Breast epithelium (tissue), 4 donors: ENCODE data around the gene PRDM16. TPM values are rescaled to one million over a fixed set of nuclear protein-coding genes. Genes with fewer than 3 reads are reported as not detected.
A peak's percentile ranks its signal among the peaks of the same experiment; 100 is the strongest.

Experiments
- DNase-seq, 2 donors: peaks; one replicate each; pipeline ENCODE4 v3.0.0-alpha.2; 2019; ENCODE audit warnings: low spot score in 2 of 2
- H3K27ac ChIP-seq, 2 donors: fragments of 200-600 bp; sonication (generic) in 1 of 2; one replicate each; pipeline ENCODE4 v1.5.1; 2016 to 2019; ENCODE audit warnings: mild to moderate bottlenecking in 1 of 2
- H3K27me3 ChIP-seq, 2 donors: fragments of 200-600 bp; sonication (generic) in 1 of 2; one replicate each; pipeline versions ENCODE4 v1.5.1 to v1.6.0; 2017 to 2019; ENCODE audit warnings: control low read depth in 1 of 2, mild to moderate bottlenecking in 1 of 2
- H3K36me3 ChIP-seq: fragments of 200-600 bp; one replicate; pipeline ENCODE4 v1.5.1; 2019
- H3K4me1 ChIP-seq, 2 donors: fragments of 200-600 bp; sonication (generic); one replicate each; pipeline ENCODE4 v1.5.1; 2016 to 2019; ENCODE audit warnings: control low read depth in 1 of 2
- H3K4me3 ChIP-seq, 3 donors: fragments of 200-600 bp; sonication (generic); 1 replicate in 2 of 3; 2 replicates in 1 of 3; pipeline ENCODE4 v1.5.1; 2016 to 2019; ENCODE audit warnings: mild to moderate bottlenecking in 3 of 3, moderate library complexity in 2 of 3
- H3K9me3 ChIP-seq, 2 donors: fragments of 200-600 bp; sonication (generic) in 1 of 2; one replicate each; pipeline ENCODE4 v1.5.1; 2016 to 2019; ENCODE audit warnings: control low read depth in 1 of 2
- POLR2A ChIP-seq: fragments of 450-650 bp; IDR thresholded peaks from one replicate; pipeline ENCODE4 v1.6.1; 2016; ENCODE audit warnings: antibody characterized with exemption, mild to moderate bottlenecking, moderate library complexity
- POLR2AphosphoS5 ChIP-seq, 3 donors: sonication (generic); formaldehyde crosslinking; IDR thresholded peaks; one replicate each; pipeline ENCODE4 v1.6.1; 2017; ENCODE audit warnings: antibody characterized with exemption in 3 of 3
- intact Hi-C: fragments of 100-400 bp; cut with DNase I; formaldehyde crosslinking; loops from one replicate; pipeline ENCODE4 v1.15.1; 2023; ENCODE audit warnings: low total_unique reads
- total RNA-seq, 3 donors: library from RNA; depleted of rRNA; stranded (reverse); fragments of >200 nt; gene quantifications; one replicate each; pipeline ENCODE4 v1.1.0, GENCODE V29; 2016
- TF ChIP-seq, protein P1 (sequence below), 3 donors: fragments of 450-650 bp; IDR thresholded peaks; one replicate each; pipeline ENCODE4 v1.5.1; 2016 to 2017; ENCODE audit warnings: antibody characterized with exemption in 3 of 3, mild to moderate bottlenecking in 3 of 3, moderate library complexity in 3 of 3

PRDM16 gene
- total RNA-seq, 3 donors from 2014 or later, result 0.48 to 3.8 (median 3.6) TPM

DNA sequence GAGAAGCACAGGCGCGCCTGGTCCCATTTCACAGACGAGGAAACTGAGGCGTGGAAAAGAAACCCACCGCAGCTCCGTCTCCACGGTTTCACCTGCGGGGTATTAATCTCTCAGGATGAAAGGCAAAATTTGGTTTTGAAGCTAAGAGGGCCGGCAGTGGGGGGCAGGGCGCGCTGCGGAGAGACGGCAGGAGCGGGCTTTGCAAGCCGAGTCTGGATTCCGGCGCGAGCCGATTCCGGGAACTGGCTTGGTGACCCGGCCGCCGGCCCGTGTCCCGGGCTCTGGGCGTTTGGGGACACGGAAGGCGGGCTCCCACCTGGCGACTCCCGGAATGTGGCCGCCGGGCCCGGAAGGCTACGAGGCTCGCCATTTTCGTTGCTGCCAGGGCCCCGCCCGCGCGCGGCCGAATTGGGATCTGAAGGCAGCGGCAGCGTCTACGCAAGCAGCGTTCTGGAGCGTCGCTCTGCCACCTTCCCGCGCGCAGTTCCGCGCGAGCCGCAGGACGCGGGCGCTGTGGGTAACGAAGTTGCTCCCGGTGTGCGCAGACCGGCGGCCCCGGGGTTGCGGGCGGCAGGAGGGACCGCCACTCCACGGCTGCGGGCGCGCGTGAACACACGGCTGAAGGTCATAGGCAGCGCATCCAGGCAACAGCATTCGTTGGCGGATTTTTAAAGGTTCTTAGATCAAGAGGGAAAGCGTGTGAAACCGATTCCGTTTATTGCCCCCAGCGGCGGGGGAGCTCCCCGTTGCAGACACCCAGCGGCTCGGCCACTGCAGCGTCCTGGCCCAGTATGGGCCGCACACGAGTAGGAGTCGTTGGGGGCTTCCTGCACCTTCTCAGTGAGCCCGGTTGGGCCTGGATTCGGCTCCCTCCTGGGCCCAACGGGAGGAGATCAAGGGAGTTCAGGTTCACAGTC lies 5.4 kb upstream of the PRDM16 start:
- peaks cover 6 to 88% of the 10 kb centered on the region in 2 donors for H3K27me3 ChIP-seq
- no peak overlapping the region for H3K27ac ChIP-seq
- H3K4me1 ChIP-seq, result peaks cover 5 to 13% of the 10 kb centered on the region in 2 donors
- H3K36me3 ChIP-seq, result no peaks in the 10 kb centered on the region
- H3K9me3 ChIP-seq, result no peaks in the 10 kb centered on the region
- intact Hi-C loops, result no loop called here
- H3K4me3 ChIP-seq, result peak overlapping the region in 2 of 3 donors; percentile 42 to 58
- TF ChIP-seq, protein P1, sequence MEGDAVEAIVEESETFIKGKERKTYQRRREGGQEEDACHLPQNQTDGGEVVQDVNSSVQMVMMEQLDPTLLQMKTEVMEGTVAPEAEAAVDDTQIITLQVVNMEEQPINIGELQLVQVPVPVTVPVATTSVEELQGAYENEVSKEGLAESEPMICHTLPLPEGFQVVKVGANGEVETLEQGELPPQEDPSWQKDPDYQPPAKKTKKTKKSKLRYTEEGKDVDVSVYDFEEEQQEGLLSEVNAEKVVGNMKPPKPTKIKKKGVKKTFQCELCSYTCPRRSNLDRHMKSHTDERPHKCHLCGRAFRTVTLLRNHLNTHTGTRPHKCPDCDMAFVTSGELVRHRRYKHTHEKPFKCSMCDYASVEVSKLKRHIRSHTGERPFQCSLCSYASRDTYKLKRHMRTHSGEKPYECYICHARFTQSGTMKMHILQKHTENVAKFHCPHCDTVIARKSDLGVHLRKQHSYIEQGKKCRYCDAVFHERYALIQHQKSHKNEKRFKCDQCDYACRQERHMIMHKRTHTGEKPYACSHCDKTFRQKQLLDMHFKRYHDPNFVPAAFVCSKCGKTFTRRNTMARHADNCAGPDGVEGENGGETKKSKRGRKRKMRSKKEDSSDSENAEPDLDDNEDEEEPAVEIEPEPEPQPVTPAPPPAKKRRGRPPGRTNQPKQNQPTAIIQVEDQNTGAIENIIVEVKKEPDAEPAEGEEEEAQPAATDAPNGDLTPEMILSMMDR (IDR thresholded peaks at IDR 0.05), result no peak
- TF ChIP-seq POLR2A (no peak), POLR2AphosphoS5 (IDR thresholded peaks at IDR 0.05) (no peak)
- peak in 1 of 2 donors; percentile 51 for DNase-seq

DNA sequence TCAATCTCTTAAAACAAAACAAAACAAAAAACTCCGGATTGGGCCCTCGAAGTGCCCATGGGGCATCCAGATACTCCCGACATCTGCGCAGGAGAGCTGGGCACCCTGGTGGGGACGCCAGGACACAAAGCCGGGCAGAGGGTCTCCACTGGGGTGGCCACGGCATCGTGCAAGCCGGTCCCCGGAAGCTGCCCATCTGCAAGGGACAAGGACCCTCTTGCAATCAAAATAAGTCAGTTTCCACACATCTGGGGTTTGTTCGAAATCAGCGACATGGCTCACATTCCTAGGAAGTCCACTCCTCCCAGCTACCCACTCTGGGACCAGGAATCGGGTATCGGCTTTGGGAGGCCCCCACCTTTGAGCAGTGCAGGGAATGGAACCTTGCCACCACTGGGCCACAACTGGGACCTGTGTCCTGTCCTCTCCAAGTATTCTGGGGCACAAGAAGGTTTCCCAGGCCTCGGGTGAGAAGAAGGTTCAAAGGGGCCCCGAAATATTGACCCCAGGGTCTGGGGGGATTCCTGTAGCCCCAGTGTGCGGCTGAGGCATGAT lies 4.6 kb upstream of the PRDM16 start:
- peak in 1 of 2 donors; percentile 25 for DNase-seq
- H3K9me3 ChIP-seq, result no peaks in the 10 kb centered on the region
- intact Hi-C loops, result no loop called here
- peaks cover 5 to 13% of the 10 kb centered on the region in 2 donors for H3K4me1 ChIP-seq
- no peaks in the 10 kb centered on the region for H3K36me3 ChIP-seq
- H3K27me3 ChIP-seq, result peaks cover 6 to 87% of the 10 kb centered on the region in 2 donors
- TF ChIP-seq, protein P1 (IDR thresholded peaks at IDR 0.05), result no peak
- TF ChIP-seq POLR2A (no peak), POLR2AphosphoS5 (IDR thresholded peaks at IDR 0.05) (no peak)
- H3K4me3 ChIP-seq, result peak overlapping the region in 1 of 3 donors; percentile 58
- no peak overlapping the region for H3K27ac ChIP-seq

DNA sequence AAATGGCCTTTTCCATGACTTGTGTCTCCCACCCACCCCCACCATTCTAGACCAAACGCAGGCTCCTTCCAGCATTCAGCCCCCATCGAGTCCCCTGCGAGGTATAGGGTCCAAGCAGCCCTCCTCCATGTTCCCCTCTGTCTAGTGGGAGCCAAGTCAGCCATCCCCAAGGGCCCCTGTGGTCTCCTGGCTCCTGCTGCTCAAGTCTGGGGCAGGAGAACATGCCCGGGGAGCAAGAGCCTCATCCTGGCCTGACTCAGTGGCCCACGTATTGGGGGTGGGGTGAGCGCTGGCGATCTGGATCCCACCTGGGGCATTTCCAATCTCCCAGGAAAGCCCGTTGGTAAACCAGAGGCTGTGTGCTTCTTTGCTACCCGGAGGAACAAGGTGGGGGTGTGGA lies 4.1 kb upstream of the PRDM16 start:
- Histone ChIP-seq H3K4me1 (peaks cover 5 to 13% of the 10 kb centered on the region in 2 donors), H3K27me3 (peaks cover 6 to 90% of the 10 kb centered on the region in 2 donors), H3K36me3 (no peaks in the 10 kb centered on the region), H3K9me3 (no peaks in the 10 kb centered on the region), H3K4me3 (no peak overlapping the region), H3K27ac (no peak overlapping the region)
- intact Hi-C loops, result no loop called here
- TF ChIP-seq POLR2A (no peak), POLR2AphosphoS5 (IDR thresholded peaks at IDR 0.05) (no peak)
- TF ChIP-seq, protein P1 (IDR thresholded peaks at IDR 0.05), result no peak
- DNase-seq, result peak in 1 of 2 donors; percentile 33

DNA sequence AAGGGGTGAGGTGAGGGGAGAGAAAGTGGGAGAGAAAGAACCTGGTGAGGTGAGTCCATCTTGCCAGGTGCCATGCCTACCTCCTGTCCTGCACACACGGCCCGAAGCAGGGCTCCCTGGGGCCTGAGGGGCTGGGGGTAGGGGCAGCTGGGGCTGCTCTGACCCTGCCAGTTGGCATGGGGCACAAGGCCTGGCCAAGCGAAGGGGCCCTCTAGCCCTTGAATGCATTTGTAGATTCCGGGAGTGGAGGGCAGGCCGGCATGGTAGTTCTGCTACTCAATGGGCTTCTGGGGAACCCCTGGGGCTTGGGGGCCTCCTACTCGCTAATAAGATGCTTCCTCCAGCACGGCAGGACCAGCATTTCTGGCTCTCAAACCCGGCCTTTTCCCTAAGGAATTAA lies 3.6 kb upstream of the PRDM16 start:
- Histone ChIP-seq H3K4me3 (no peak overlapping the region), H3K4me1 (peaks cover 5 to 13% of the 10 kb centered on the region in 2 donors), H3K27ac (no peak overlapping the region), H3K9me3 (no peaks in the 10 kb centered on the region), H3K36me3 (no peaks in the 10 kb centered on the region), H3K27me3 (peaks cover 6 to 91% of the 10 kb centered on the region in 2 donors)
- TF ChIP-seq POLR2AphosphoS5 (IDR thresholded peaks at IDR 0.05) (no peak), POLR2A (no peak)
- TF ChIP-seq, protein P1 (IDR thresholded peaks at IDR 0.05), result no peak
- DNase-seq, result no peak
- intact Hi-C loops, result no loop called here

DNA sequence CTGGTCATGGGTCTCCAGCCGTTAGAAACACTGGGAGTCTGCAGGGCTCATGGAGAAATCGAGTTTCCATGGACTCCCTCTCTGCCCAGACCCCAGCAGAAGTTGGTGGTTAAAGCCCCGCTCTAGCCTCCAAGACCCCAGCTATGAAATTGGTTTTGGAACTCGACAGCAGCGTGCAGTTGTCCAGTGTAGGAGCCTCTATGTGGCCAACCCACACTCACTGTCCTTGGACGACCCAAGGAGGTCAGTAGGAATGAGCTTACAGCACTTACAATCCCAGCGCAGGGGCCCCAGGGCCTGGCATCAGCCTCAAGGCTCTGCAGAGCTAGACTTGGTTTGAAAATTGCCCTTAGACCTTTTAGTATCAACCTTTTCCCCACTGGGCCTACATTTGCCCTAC lies 3.2 kb upstream of the PRDM16 start:
- peak in 1 of 2 donors; percentile 39 for DNase-seq
- intact Hi-C loops, result no loop called here
- Histone ChIP-seq H3K4me1 (peaks cover 5 to 13% of the 10 kb centered on the region in 2 donors), H3K4me3 (no peak overlapping the region), H3K36me3 (no peaks in the 10 kb centered on the region), H3K27ac (no peak overlapping the region), H3K27me3 (peaks cover 6 to 91% of the 10 kb centered on the region in 2 donors), H3K9me3 (no peaks in the 10 kb centered on the region)
- TF ChIP-seq POLR2A (no peak), POLR2AphosphoS5 (IDR thresholded peaks at IDR 0.05) (no peak)
- TF ChIP-seq, protein P1 (IDR thresholded peaks at IDR 0.05), result no peak
